ENCODE measurements around the gene CRADD.

- TF ChIP-seq CTCF (conservative IDR thresholded peaks at IDR 0.05; ENCODE audit: low read depth, low read length) (no peak), USF2 (IDR thresholded peaks at IDR 0.05; ENCODE audit: low read depth, low read length) (no peak)
Observed at GRCh38 chr12:93677195-93678064, at the start of gene CRADD.

Data from IMR-90 (cell line).